GF-D8 (cell line): ENCODE data around the gene OR2C1.

Experiments used
- DNase-seq: peaks from one replicate; lab custom pipeline; 2025; lab: John Stamatoyannopoulos, UW

The OR2C1 gene

DNA sequence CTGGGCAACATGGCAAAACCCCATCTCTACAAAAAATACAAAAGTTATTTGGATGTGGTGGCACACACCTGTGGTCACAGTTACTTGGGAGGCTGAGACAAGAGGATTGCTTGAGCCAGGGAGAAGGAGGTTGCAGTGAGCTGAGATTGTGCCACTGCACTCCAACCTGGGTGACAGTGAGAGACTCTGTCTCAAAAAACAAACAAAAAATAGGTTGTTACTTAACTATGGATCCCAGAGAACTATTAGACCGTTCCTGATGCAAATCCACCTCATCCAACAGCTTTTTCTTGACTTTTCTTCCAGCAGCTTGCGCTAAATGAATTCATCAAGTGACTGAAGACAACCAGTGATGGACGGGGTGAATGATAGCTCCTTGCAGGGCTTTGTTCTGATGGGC, at the start of gene OR2C1:
Gene OR2C1, plus strand, starts transcription at position 301 of the 400 bp plus-strand sequence. Its CDS starts 52 bp downstream, at position 353.
- DNase-seq = no peak

DNA sequence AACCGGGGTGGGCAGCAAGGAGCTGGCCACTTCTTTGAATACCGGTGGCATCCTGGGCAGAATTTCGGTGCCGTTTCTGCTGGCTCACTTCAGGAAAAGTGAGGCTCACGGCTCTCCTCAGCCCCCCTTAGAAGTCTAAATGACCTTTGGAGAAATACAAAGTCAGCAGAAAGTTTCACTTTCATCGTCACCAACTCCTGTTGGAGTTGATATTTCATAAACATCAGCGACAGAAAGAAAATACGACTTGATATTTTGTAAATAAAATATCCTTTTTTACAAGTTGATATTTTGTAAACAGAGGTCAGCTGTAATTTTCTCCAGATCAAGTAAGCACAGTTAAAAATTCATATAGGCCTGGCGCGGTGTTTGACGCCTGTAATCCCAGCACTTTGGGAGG, 49.6 kb upstream of the OR2C1 start:
- no peak for DNase-seq

DNA sequence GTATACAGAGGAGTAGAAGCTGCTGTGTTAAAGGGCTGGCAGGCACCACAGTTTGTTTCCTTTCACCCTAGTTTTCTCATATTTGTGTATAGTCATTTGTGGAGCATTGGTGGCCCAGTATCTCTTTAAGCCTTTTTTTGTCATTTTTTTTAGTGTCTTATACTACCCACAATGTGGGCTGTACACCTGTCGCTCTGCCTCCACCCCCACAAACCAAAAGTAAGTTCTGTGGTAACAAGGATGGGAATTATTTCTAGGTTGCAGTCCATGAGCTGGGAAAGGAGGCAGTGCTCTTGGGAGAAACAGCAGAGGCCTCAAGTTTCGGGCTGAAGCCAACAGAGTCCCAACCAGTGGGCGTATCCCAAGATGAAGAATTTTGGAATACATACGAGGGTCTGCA, 44.2 kb upstream of the OR2C1 start:
- no peak for DNase-seq

DNA sequence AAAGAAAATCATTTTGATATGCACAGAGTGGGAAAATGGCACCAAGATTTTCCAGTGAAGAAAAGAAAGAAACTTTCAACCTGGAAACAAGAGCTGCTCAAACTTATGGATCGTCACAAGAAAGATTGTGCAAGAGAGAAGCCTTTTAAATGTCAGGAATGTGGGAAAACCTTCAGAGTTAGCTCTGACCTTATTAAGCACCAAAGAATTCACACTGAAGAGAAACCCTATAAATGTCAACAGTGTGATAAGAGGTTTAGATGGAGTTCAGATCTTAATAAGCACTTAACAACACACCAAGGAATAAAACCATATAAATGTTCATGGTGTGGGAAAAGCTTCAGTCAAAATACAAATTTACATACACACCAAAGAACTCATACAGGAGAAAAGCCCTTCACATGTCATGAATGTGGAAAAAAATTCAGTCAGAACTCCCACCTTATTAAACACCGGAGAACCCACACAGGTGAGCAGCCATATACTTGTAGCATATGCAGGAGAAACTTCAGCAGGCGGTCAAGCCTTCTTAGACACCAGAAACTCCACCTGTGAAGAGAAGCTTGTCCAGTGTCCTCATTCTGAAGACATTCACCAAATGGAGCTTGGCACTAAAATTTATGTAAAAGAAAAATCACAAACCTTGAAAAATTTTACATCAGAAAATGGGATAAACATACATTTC, 38.2 kb upstream of the OR2C1 start:
- DNase-seq = no peak

DNA sequence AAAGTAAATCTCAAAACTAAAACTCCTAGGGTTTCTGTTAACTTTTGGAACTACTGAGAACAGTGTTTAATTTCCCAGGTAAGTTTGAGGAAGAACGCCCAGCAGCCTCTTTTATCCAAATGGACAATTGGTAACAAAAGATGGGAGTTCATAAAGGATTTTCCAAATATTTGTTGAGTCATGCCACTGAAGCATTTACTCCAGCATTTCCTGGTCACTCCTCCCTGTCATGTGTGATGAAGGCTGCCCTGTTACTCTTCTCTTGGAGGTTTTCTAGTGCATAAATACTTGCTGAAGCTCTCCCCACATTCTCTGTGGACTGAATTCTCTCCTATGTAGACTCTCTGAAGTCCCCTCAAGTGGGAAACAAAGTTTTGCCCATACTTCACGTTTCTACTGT, 33.9 kb upstream of the OR2C1 start:
- no peak for DNase-seq

DNA sequence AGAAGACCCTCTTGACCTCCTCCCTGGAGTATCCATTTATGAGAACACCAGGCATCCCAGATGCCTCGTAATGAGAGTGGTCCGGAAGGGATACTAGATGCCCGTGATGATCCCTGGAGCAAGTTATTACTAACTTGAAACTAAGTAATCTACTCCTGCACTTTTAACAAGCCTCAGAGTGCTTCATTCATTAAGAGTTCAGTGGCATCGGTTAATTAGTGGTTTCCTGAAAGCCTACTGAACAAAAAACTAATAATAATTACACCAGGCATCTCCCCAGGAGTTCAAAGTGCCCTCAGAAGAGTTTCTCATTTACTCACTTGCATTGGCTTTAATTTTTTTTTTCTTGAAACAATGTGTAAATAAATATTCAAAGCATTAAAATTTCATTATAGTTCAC, 28.2 kb upstream of the OR2C1 start:
- DNase-seq = no peak

DNA sequence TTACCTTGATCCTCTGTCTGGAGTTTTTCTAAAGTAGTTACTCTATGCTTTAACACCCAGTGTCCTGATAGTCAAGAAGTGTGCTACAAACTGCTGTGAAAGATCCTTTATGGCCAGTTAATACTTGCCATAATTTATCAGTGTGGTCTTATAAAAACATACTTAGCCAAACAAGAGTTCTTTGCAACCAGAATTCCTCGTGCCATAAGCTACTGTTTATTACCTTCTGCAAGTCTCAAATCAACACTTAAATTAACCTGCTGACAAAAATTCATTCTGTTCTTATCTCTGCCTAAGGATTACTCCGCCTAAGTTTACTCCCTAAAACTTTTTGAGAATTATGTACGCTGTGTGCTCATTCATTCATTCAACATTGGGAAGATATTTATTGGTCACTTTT, 27.6 kb upstream of the OR2C1 start:
- no peak for DNase-seq

DNA sequence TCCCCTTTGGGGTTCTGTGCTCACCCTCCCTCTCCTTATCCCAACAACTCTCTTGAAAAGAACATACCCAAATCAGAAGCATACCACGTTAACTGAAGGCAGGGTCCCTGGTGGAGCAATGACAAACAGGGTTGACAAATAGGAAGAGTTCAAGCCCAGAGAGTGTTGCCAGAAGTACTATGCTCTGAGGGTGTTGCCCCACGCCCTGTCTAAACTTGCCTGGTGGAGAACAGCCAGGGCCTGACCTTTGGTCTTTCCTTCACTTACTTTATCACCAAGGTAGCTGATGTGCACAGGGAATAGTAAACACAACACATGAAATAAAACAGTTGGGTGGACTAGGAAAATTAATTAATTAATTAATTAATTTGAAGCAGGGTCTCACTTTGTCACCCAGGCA, 27.0 kb upstream of the OR2C1 start:
- DNase-seq = no peak

DNA sequence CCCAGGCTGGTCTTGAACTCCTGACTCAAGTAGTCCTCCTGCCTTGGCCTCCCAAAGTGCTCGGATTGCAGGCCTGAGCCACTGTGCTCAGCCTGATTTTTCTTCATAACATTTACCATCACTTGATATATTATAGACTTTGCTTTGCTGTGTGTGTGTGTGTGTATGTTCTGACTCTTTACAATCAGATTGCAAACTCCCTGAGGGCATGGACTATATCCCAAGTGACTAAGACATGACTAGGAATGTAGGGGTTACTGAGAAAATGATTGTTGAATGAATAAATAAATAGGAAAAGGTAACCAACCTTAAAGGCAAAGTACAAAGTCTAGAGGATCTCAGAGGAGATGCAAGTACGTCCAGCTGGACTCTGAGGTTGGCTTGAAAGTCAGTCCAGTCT, 9.6 kb upstream of the OR2C1 start:
- DNase-seq = no peak

DNA sequence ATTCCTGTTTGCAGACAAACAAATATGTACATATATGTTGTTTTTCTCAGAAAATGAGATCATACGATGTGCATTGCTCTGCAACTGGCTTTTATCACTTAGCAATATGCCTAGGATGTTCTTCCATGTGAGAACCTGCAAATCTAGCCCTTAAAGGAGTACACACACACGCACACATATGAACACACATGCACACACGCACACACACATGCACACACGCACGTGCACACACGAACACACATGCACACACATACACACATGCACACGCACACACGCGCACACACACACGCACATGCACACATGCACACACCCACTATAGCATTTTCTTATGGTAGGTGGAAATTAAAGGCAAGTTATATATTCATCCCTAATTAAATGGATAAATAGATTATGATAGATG, 8.1 kb upstream of the OR2C1 start:
- DNase-seq = no peak

DNA sequence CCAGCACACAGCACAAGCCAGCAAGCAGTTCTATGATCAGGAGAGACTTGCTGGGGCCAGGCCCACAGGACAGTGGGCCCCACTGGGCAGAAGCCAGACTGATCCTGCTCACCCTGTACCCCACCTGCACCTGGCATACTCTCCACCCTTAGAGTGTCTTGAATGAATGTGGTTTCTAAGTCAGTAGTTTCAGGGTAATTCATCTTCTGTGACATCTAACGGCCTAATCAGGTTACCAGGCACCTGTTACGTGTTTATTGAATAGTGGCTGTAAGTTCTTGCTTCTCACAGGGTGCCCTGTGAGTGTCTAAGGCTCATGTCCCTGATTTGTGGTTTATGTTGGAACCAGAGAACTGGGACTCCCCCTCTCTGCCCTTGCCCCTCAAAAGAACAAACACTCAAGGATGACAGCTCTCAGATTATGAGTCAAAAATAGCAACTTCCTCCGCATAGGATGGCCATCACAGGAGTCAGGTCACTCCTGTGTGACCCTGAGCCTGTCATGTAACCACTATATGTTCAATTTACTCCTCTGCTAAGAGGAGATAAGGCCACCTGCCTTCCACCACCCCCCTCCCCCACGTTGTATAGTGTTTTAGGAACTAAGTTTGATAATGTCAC, 7.0 kb upstream of the OR2C1 start:
- no peak for DNase-seq

DNA sequence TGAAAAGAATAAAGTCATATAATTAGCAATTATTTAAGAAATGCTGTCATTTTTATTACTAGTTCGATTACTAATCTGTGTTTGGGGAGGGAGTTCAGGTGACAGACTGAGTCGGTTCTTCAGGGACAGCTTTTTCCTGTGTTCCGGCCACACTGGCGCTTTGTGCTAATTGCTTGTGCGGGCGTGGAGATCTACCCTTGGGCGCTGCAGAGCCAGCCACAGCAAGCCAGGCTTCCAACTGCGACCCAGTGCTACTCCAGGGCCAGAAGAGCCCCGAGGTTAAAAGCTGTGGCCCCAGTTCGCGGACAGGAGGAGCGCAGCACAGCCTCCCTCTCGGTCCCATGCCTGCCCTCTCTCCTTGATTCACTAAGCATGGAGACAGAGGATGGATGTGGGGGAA, 6.5 kb upstream of the OR2C1 start:
- no peak for DNase-seq

DNA sequence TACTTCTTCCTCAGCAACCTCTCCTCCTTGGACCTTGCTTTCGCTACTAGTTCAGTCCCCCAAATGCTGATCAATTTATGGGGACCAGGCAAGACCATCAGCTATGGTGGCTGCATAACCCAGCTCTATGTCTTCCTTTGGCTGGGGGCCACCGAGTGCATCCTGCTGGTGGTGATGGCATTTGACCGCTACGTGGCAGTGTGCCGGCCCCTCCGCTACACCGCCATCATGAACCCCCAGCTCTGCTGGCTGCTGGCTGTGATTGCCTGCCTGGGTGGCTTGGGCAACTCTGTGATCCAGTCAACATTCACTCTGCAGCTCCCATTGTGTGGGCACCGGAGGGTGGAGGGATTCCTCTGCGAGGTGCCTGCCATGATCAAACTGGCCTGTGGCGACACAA, 429 bp downstream of the OR2C1 start:
- DNase-seq = no peak

DNA sequence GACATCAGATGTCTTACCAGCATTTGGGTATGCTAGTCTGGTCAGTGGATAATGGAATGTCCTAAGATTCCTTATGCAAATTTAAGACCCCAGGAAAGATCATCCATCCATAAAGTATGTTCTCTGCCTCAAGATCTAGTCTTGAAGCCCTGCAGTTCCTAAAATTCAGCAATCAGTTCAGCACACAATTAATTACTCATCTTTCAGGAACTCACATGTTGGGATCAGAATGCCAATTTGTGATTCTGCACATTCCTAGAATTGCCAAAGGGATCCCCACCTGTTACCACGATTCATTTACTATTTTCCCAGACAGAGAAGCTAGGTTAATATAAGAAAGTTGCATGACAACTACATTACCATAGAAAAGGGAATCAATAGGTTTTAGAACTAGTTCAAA, 3.2 kb downstream of the OR2C1 start:
- no peak for DNase-seq

DNA sequence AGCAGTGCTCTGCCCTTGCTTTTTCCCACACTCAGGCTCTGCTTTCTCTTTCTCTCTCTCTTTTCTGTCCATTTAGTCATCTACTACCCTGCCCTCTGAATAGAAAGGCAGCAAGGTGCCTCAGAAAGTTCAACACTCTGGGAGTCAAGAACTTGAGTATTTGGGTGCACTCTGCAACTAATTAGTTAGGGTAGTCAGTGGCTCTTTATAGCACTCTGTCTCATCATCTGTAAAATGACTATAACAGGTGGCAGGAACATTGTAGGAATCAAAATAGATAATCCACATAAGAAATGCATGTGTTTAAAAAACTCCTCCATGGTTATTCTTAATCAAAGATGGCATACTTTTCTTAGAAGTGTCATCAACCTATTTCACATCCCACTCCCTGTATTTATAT, 7.2 kb downstream of the OR2C1 start:
- no peak for DNase-seq

DNA sequence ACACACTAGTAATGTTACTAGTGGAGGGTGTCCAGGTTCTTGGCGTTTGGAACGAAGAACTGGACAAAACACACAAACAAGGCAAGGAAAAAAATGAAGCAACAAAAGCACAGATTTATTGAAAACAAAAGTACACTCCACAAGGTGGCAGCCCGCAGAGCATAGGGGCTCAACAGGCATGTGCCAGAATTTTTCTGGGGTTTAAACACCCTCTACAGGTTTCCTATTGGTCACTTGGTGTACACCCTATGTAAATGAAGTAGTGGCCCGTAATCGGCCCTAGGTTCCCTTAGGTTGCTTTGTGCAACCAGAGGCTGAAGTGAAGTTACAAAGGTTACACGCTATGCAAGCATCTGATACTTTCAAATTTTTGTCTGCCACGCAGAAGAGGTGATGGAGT, 8.1 kb downstream of the OR2C1 start:
- DNase-seq = no peak

DNA sequence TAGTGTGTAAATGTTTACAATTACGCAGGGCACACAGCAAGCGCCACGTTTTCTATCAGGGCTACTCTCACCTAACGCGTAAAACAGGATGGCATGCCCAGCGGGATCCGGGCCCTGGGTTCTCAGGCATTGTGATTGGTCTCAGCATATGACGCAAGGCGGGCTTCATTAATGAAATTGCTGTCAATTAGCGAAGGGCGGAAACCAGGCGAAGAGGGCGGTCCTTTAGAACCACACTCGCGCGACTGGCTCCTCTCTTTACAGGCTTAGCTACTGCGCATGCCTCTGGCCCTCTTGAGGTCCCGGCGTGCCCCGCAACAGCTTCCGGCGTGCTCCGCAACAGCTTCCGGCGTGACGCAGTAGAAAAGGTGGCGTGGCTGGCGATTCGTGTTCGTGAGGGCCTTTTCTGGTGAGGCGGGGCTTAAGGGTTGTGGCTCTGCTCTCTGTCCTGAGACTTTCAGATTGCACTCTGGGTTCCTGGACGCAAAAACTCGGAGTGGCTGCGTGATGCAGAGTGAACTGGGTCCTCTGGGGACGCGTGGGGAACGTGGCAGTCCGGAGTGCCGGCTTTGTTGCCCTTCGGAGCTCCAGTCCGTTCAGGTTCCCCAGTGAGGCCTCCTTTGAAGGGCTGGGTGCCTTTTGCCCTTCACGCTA, 9.2 kb downstream of the OR2C1 start:
- DNase-seq = peak; percentile 88

DNA sequence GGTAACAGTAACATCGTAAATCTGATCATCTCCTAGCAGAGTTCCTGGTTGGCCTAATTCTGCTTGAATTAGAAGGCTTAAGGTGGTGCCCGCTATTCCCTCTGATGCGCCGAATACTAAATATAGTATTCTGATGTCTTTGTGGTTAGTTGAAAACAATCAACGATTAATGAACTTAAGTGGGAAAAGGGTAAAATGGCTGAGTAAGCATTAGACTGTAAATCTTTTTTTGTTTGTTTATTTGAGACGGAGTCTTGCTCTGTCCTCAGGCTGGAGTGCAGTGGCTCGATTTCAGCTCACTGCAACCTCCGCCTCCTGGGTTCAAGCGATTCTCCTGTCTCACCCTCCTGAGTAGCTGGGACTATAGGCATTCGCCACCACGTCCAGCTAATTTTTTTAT, 13.4 kb downstream of the OR2C1 start:
- no peak for DNase-seq

DNA sequence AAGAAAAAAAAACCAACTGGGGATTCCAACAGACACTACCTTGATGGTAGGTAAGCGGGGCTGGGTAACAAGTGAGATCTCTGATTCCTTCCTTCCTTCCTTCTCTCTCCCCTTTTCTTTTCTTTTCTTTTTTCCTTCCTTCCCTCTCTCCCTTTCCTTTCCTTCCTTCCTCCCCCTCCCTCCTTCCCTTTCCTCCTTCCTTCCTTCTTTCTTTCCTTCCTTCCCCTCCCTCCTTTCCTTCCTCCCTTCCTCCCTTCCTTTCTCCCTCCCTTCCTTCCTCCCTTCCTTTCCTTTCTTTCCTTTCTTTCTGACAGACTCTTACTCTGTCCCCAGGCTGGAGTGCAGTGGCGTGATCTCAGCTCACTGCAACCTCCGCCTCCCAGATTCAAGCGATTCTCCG, 20.0 kb downstream of the OR2C1 start:
- DNase-seq = no peak

DNA sequence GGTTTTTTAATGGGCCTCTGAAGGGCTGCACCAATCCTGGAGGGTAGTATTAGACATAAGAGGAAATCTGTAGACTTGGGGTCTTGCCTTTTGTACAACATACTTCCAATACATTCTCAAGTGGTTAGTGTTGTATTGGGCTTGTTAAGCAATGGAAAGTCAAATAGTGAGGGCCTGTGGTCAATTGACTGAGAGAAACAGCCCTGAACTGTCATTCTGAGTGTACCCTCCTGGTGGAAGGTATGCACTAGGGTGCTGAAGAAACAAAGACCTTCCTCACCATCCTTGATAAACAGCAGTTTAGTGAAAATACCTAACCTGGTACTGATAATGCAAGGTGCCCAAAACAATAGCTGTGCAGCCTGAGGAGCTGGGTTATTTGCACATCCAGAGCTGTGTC, 22.2 kb downstream of the OR2C1 start:
- no peak for DNase-seq

DNA sequence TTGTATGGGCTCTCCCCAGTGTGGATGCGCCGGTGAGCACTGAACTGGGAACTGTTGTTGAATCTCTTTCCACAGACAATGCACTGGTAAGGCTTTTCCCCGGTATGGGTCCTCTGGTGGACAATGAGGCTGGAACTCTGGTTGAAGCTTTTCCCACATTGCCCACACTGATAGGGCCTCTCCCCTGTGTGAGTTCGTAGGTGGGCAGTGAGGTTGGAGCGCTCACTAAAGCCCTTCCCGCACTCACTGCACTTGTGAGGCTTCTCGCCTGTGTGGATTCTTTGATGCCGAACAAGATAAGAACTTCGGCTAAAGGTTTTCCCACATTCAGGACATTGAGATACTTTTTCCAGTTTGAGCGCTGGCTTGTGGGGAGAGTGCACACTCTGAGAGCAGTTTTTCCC, 27.4 kb downstream of the OR2C1 start:
- no peak for DNase-seq

DNA sequence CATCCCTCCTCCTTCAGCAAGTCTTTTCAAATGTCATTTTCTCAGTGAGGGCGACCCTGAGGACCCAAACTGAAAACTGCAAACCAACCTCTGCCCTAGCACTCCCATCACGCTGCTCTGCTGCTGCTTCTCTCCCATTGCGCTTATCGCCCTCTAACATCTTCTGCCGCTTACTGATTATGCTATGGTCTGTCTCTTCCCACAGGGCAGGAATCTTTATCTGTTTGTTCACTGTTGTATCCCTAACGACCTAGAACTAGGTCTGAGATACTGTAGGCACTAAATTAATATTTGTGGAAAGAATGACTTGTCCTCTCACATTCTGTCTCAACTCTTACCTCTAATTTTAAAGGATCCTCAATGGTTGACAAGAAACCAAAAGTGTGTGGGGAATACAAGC, 32.6 kb downstream of the OR2C1 start:
- no peak for DNase-seq

DNA sequence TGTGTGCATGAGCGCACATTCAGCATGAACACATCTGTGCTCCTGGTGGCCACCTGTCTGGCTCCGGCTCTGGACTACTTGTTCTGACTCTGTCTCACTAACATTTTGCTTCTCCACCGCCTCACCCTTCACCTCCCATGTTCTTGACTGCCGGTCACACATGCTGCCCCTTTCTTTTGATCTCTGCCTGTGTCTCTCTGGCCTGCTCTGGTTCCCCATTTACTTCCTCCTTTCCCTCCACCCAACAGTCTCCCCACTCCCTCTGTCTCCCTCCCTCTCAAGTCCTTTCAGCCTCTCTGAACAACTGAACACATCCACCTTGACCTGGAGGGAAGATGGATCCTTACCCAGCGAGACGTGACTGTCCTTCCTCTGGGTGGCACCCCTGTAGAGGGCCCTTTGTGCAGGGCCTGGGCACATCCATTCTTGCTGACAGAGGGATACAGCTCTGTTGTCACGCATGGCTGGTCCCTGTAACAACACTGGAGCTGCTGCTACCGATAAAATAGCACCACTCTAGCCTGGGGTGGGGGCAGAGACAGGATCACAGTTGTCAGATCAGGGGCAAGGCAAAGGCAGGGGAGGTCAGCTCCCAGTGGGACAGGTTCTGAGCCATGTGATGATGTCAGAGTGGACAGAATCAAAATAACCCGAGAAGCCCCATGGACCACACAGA, 34.1 kb downstream of the OR2C1 start:
- DNase-seq = no peak
